KMS-11 (cell line): ENCODE measurements around the gene SMIM38.

Experiments used
- H2AFZ ChIP-seq: fragments of 200-600 bp; sonication (generic); 2 replicates; pipeline ENCODE4 v1.6.1; 2016; ENCODE audit warnings: antibody characterized with exemption, mixed run types, low read depth
- H3K27ac ChIP-seq: fragments of 200-600 bp; sonication (generic); 2 replicates; pipeline ENCODE4 v1.6.1; 2016; ENCODE audit warnings: mild to moderate bottlenecking, mixed run types
- H3K27me3 ChIP-seq: fragments of 200-600 bp; sonication (generic); 2 replicates; pipeline ENCODE4 v1.6.1; 2017; ENCODE audit warnings: mild to moderate bottlenecking, low read depth, mixed run types, moderate library complexity; ENCODE audit not compliant: insufficient read depth
- H3K36me3 ChIP-seq: fragments of 200-600 bp; sonication (generic); 2 replicates; pipeline ENCODE4 v1.6.1; 2017; ENCODE audit warnings: mild to moderate bottlenecking, mixed run types; ENCODE audit not compliant: insufficient read depth
- H3K4me1 ChIP-seq: fragments of 200-600 bp; sonication (generic); 2 replicates; pipeline ENCODE4 v1.6.1; 2016; ENCODE audit warnings: mild to moderate bottlenecking, low read depth, mixed run types; ENCODE audit not compliant: poor library complexity, severe bottlenecking
- H3K4me2 ChIP-seq: fragments of 200-600 bp; sonication (generic); 2 replicates; pipeline ENCODE4 v1.7.0; 2016; ENCODE audit warnings: mild to moderate bottlenecking, mixed run types
- H3K4me3 ChIP-seq: fragments of 200-600 bp; sonication (generic); IDR thresholded peaks from 2 replicates; pipeline ENCODE4 v1.6.1; 2017; ENCODE audit warnings: low read depth, low read length, mixed read lengths; ENCODE audit not compliant: insufficient read depth
- H3K79me2 ChIP-seq: fragments of 200-600 bp; sonication (generic); 2 replicates; pipeline ENCODE4 v1.6.1; 2016; ENCODE audit warnings: low read depth, mixed run types; ENCODE audit not compliant: insufficient read depth
- H3K9ac ChIP-seq: fragments of 200-600 bp; sonication (generic); 2 replicates; pipeline ENCODE4 v1.6.1; 2016; ENCODE audit warnings: mild to moderate bottlenecking, mixed run types
- H4K20me1 ChIP-seq: fragments of 200-600 bp; sonication (generic); 2 replicates; pipeline ENCODE4 v1.6.1; 2016; ENCODE audit warnings: mild to moderate bottlenecking, mixed run types; ENCODE audit not compliant: insufficient read depth
- CTCF ChIP-seq: fragments of 200-600 bp; sonication (generic); conservative IDR thresholded peaks from 2 replicates; pipeline ENCODE4 v1.6.1; 2017; ENCODE audit warnings: low read depth, mild to moderate bottlenecking, antibody characterized with exemption, low read length, moderate library complexity, mixed read lengths

SMIM38 gene

GRCh38 chr11:69154211-69154913 is 1.4 kb upstream of the SMIM38 start:
- TF ChIP-seq CTCF, result no peak
- Histone ChIP-seq H3K27me3 (peaks cover 4% of the 10 kb centered on the region; the same call in 1 of the 2 replicates), H3K4me2 (no peak overlapping the region), H3K36me3 (no peaks in the 10 kb centered on the region), H3K4me1 (no peaks in the 10 kb centered on the region), H2AFZ (no peak overlapping the region), H3K4me3 (no peak overlapping the region), H3K27ac (no peak overlapping the region), H3K79me2 (no peaks in the 10 kb centered on the region), H3K9ac (no peak overlapping the region), H4K20me1 (no peaks in the 10 kb centered on the region)

GRCh38 chr11:69154938-69155301 is 815 bp upstream of the SMIM38 start:
- no peak overlapping the region for H3K4me2 ChIP-seq
- TF ChIP-seq CTCF, result no peak
- H3K27ac ChIP-seq, result no peak overlapping the region

GRCh38 chr11:69156235-69156639 is 502 bp downstream of the SMIM38 start:
- H3K4me1 ChIP-seq, result no peaks in the 10 kb centered on the region
- H3K79me2 ChIP-seq, result no peaks in the 10 kb centered on the region
- no peak overlapping the region for H2AFZ ChIP-seq
- H4K20me1 ChIP-seq, result no peaks in the 10 kb centered on the region
- no peak overlapping the region for H3K27ac ChIP-seq
- no peaks in the 10 kb centered on the region for H3K36me3 ChIP-seq
- H3K27me3 ChIP-seq, result peaks cover 4% of the 10 kb centered on the region; the same call in 1 of the 2 replicates
- TF ChIP-seq CTCF, result no peak
- H3K9ac ChIP-seq, result no peak overlapping the region
- H3K4me3 ChIP-seq, result no peak overlapping the region
- H3K4me2 ChIP-seq, result no peak overlapping the region

More at GRCh38 chr11:69154938-69155301, 815 bp upstream of the SMIM38 start:
- Histone ChIP-seq H3K4me3 (no peak overlapping the region), H3K9ac (no peak overlapping the region), H4K20me1 (no peaks in the 10 kb centered on the region), H3K36me3 (no peaks in the 10 kb centered on the region), H3K79me2 (no peaks in the 10 kb centered on the region), H3K27me3 (peaks cover 4% of the 10 kb centered on the region; the same call in 1 of the 2 replicates), H3K4me1 (no peaks in the 10 kb centered on the region), H2AFZ (no peak overlapping the region)

GRCh38 chr11:69156673-69157155 is 979 bp downstream of the SMIM38 start:
- Histone ChIP-seq H4K20me1 (no peaks in the 10 kb centered on the region), H3K4me3 (no peak overlapping the region), H3K9ac (no peak overlapping the region), H3K27me3 (peaks cover 4% of the 10 kb centered on the region; the same call in 1 of the 2 replicates), H3K36me3 (no peaks in the 10 kb centered on the region), H3K79me2 (no peaks in the 10 kb centered on the region), H3K27ac (no peak overlapping the region), H2AFZ (no peak overlapping the region), H3K4me2 (no peak overlapping the region), H3K4me1 (no peaks in the 10 kb centered on the region)
- no peak for TF ChIP-seq CTCF
